GM19193 (cell line): ENCODE results near the gene APOBEC3B.

Experiments used
- POLR2A ChIP-seq: IDR thresholded peaks from 4 replicates; pipeline ENCODE4 v1.6.1; 2011; ENCODE audit not compliant: insufficient read depth, insufficient read length; ENCODE audit errors: extremely low read depth

Gene APOBEC3B

GRCh38 chr22:39041908-39042307, 59.8 kb downstream of the APOBEC3B start:
- TF ChIP-seq POLR2A = no peak
